Measurements from ENCODE around the gene NUP58.

The NUP58 gene

DNA sequence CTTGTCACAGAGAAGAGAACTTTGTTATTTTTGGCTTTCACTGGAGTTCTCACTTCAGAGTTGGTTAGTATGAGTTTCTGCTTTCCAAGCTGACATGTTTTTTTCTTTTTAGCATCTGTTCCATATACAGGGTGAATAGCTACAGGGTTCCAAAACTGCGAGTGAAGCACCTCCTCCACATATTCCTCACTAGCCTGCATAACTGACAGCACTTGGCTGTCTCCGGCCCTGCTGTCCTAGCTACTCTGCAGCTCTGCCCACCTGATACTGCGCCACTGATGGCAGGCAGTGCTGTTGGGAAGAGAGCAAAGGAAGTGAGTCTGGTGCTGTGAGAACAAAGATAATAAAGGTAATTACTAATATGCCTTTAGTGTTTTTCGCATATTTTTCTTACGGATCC lies 77.1 kb downstream of the NUP58 start:
- no peak for DNase-seq

GRCh38 chr13:25379011-25379410 lies 77.6 kb downstream of the NUP58 start:
- DNase-seq: no peak

DNA sequence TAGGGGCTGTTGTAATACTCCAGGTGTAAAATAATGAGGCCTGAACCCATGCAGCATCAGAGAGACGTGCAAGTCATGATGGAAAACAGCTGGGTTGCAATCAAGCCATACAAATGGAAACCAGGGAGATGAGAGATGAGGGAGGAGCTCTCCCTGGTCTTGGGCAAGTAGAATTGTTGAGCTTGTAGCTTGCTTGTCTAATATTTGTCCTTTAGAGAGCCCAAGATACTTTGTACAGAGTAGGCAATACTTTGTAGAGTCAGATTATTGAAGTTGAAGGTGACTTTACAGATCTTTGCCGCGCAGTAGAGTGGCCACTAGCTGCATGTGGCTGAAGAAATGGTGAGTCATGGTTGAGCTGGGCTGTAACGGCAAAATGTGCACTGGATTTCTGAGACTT lies 78.7 kb downstream of the NUP58 start:
- no peak for DNase-seq

DNA sequence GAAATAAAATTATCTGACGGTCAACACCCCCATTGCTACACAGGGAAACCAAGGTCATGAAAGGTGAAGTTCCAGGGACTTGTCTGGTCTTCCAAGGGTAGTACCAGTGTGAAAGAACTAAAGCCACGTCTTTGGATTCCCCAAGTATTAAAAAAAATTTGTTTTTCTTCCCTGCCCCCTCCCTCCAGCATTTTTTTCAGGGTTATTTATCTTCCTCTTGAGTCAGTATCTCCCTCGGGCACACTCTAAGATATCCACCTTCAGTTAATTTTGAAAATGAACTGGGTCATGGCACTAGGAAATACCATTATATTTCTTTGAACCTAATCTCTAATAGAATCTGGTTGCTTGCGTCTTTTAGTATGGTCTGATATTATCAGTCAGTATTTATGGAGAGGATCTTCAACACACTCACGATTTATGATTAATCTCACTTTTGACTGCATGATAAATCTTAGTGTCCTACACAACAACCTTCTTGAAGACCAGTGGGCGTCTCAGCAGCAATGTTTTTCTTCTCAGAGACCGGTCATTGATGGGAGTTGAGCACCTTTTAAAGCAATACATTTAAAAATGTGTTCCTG lies 79.4 kb downstream of the NUP58 start:
- DNase-seq: no peak

GRCh38 chr13:25384758-25385410 lies 83.5 kb downstream of the NUP58 start:
- no peak for DNase-seq

DNA sequence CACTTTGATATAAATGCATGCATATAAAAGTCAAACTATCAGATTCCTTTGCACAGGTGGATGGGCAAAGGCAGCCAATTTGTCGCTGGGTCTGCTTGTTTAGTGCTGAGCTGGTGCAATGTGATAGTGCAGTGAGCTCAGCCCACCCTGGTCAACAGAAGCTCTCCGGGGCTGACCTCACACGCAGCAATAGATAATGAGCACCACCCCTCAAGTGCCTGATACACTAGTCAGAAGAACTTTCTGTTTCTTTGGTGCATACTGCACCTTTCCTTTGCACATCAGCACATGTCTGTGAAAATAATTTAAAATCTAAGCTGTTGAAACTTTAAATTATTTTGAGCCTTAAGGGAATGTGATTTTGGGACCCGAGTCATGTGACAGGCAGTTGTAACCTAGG lies 90.5 kb downstream of the NUP58 start:
- DNase-seq: no peak
